HCT116 (cell line): Measurements from ENCODE around the gene SLC25A41. TPM values are rescaled to one million over a fixed set of nuclear protein-coding genes. Genes with fewer than 3 reads are reported as not detected.

Source experiments
- ATAC-seq: fragments of 200-7000 bp; cut with Tn5 transposase; 2 replicates; pipeline ENCODE4 v1.9.1; 2020; ENCODE audit warnings: mild to moderate bottlenecking, moderate library complexity
- BruUV-seq: library from RNA; stranded (reverse); fragments of 400-500 nt; replicated peaks from 2 replicates; lab custom pipeline; 2021; lab: Mats Ljungman, UMichigan
- CTCF ChIA-PET: fragments of 300-600 bp; sonication (Branson Sonifier 250); formaldehyde crosslinking; loops from one replicate; lab custom pipeline; 2021; ENCODE audit warnings: antibody characterized with exemption; lab: Charles Lee
- POLR2A ChIA-PET: fragments of 300-600, 350-600 bp; sonication (Branson Sonifier 250); formaldehyde crosslinking; loops from one replicate; lab custom pipeline; 2021; ENCODE audit warnings: antibody characterized with exemption; lab: Charles Lee
- RAD21 ChIA-PET, 2 experiments: fragments of 300-600 bp; sonication (Branson Sonifier 250); formaldehyde crosslinking; loops; one replicate each; lab custom pipeline; 2023; ENCODE audit warnings: low total read pairs in 2 of 2; ENCODE audit not compliant: uncharacterized antibody in 2 of 2, unreplicated experiment in 2 of 2, low non-redundant PET in 1 of 2; lab: Charles Lee
- DNase-seq: peaks from one replicate; pipeline ENCODE4 v3.0.0-alpha.2; 2010; ENCODE audit warnings: low read depth, low spot score
- H2AFZ ChIP-seq: fragments of 200-600 bp; shearing (Covaris generic), sonication (generic); 2 replicates; pipeline ENCODE4 v1.6.1; 2017; ENCODE audit warnings: low read depth, mixed run types, mixed read lengths, antibody characterized with exemption, low read length; ENCODE audit not compliant: poor library complexity, severe bottlenecking
- H3K27ac ChIP-seq: 2 replicates; pipeline ENCODE4 v1.5.1; 2012; ENCODE audit warnings: low read depth, low read length
- H3K27me3 ChIP-seq: fragments of 200-600 bp; sonication (generic); 2 replicates; pipeline ENCODE4 v1.6.1; 2016; ENCODE audit warnings: mixed run types, low read length, mixed read lengths; ENCODE audit not compliant: insufficient read depth
- H3K36me3 ChIP-seq, 2 experiments: fragments of 200-500 bp in 1 of 2; fragments of 200-600 bp in 1 of 2; sonication (Bioruptor generic) in 1 of 2; sonication (generic) in 1 of 2; 2 replicates each; pipeline versions ENCODE4 v1.5.1 to v1.6.1; 2014 to 2016; ENCODE audit warnings: low read length in 2 of 2, inconsistent platforms in 1 of 2, mixed read lengths in 1 of 2, mixed run types in 1 of 2; ENCODE audit not compliant: insufficient read depth in 2 of 2, control insufficient read depth in 1 of 2
- H3K4me1 ChIP-seq, 2 experiments: fragments of 200-600 bp in 1 of 2; sonication (generic) in 1 of 2; 2 replicates each; pipeline versions ENCODE4 v1.5.1 to v1.6.1; 2012 to 2017; ENCODE audit warnings: low read length in 2 of 2, inconsistent platforms in 1 of 2, mild to moderate bottlenecking in 1 of 2, mixed read lengths in 1 of 2, mixed run types in 1 of 2, moderate library complexity in 1 of 2; ENCODE audit not compliant: insufficient read depth in 2 of 2, control insufficient read depth in 1 of 2
- H3K4me2 ChIP-seq: fragments of 200-600 bp; sonication (generic); 2 replicates; pipeline ENCODE4 v1.6.1; 2017; ENCODE audit warnings: mixed run types, low read length, mixed read lengths
- H3K4me3 ChIP-seq, 2 experiments: fragments of 200-600 bp in 1 of 2; sonication (generic) in 1 of 2; replicated peaks in 1 of 2; 2 replicates each; pipeline ENCODE4 v1.5.1; 2011 to 2016; ENCODE audit warnings: low read length in 2 of 2, control low read depth in 1 of 2, low read depth in 1 of 2, mild to moderate bottlenecking in 1 of 2, mixed read lengths in 1 of 2, mixed run types in 1 of 2
- H3K79me2 ChIP-seq: fragments of 200-600 bp; sonication (generic); 2 replicates; pipeline ENCODE4 v1.6.1; 2017; ENCODE audit warnings: mild to moderate bottlenecking, mixed run types, low read length, moderate library complexity, mixed read lengths; ENCODE audit not compliant: insufficient read depth
- H3K9ac ChIP-seq: fragments of 200-600 bp; sonication (generic); 2 replicates; pipeline ENCODE4 v1.6.1; 2016; ENCODE audit warnings: low read length, mixed read lengths
- H3K9me2 ChIP-seq: fragments of 200-600 bp; sonication (generic), shearing (Covaris generic); 2 replicates; pipeline ENCODE4 v1.6.1; 2017; ENCODE audit warnings: mixed run types, mild to moderate bottlenecking, moderate library complexity; ENCODE audit not compliant: insufficient read depth
- H3K9me3 ChIP-seq, 2 experiments: fragments of 200-500 bp in 1 of 2; fragments of 200-600 bp in 1 of 2; sonication (Bioruptor generic) in 1 of 2; sonication (generic) in 1 of 2; 2 replicates each; pipeline ENCODE4 v1.6.1; 2014 to 2017; ENCODE audit warnings: low read length in 2 of 2, mixed read lengths in 2 of 2, inconsistent platforms in 1 of 2, low read depth in 1 of 2, mild to moderate bottlenecking in 1 of 2, mixed run types in 1 of 2, moderate library complexity in 1 of 2; ENCODE audit not compliant: control insufficient read depth in 1 of 2, insufficient read depth in 1 of 2
- H4K20me1 ChIP-seq: fragments of 200-600 bp; sonication (generic), shearing (Covaris generic); 2 replicates; pipeline ENCODE4 v1.6.1; 2017; ENCODE audit warnings: mixed run types, mild to moderate bottlenecking, moderate library complexity; ENCODE audit not compliant: insufficient read depth
- CBX3 ChIP-seq: IDR thresholded peaks from 2 replicates; pipeline ENCODE4 v1.6.1; 2012; ENCODE audit warnings: low read depth
- EZH2phosphoT487 ChIP-seq: fragments of 200-600 bp; IDR thresholded peaks from 2 replicates; pipeline ENCODE4 v1.6.1; 2018; ENCODE audit warnings: antibody characterized with exemption, borderline replicate concordance
- RAD21 ChIP-seq: IDR thresholded peaks from 2 replicates; pipeline ENCODE4 v1.6.1; 2012; ENCODE audit warnings: low read depth, mild to moderate bottlenecking
- SIN3A ChIP-seq: IDR thresholded peaks from 2 replicates; pipeline ENCODE4 v1.6.1; 2012; ENCODE audit warnings: low read depth
- TCF7L2 ChIP-seq: IDR thresholded peaks from 2 replicates; pipeline ENCODE4 v1.7.0; 2011; ENCODE audit warnings: borderline replicate concordance, inconsistent platforms; ENCODE audit not compliant: insufficient read depth, insufficient read length; ENCODE audit errors: extremely low read depth
- YY1 ChIP-seq: IDR thresholded peaks from 2 replicates; pipeline ENCODE4 v1.6.1; 2011; ENCODE audit warnings: low read length, low read depth, moderate library complexity, mild to moderate bottlenecking; ENCODE audit not compliant: insufficient replicate concordance; ENCODE audit errors: extremely low read depth
- ZFX ChIP-seq: fragments of 450-650 bp; IDR thresholded peaks from 2 replicates; pipeline ENCODE4 v1.6.1; 2017
- ZNF274 ChIP-seq: fragments of 200-500 bp; sonication (Bioruptor generic); IDR thresholded peaks from 2 replicates; pipeline ENCODE4 v1.6.1; 2014; ENCODE audit warnings: mild to moderate bottlenecking, low read depth, low read length, inconsistent platforms
- intact Hi-C: fragments of 100-400 bp; cut with micrococcal nuclease; formaldehyde crosslinking; loops from 2 replicates; pipeline ENCODE4 v1.10.0; 2022
- total RNA-seq: library from RNA; stranded (reverse); gene quantifications from one replicate; pipeline ENCODE4 v1.2.1, GENCODE V29; 2021; ENCODE audit not compliant: unreplicated experiment
- TF ChIP-seq, protein P1 (sequence below): IDR thresholded peaks from 2 replicates; pipeline ENCODE4 v1.6.1; 2011; ENCODE audit warnings: mild to moderate bottlenecking, low read length, moderate library complexity; ENCODE audit not compliant: insufficient replicate concordance; ENCODE audit errors: extremely low read depth
- TF ChIP-seq, protein P2 (sequence below): IDR thresholded peaks from 2 replicates; pipeline ENCODE4 v1.6.1; 2012; ENCODE audit warnings: low read depth
- TF ChIP-seq, protein P3 (sequence below), 3 experiments: fragments of 200-600 bp in 1 of 3; sonication (generic) in 1 of 3; IDR thresholded peaks in 2 of 3; conservative IDR thresholded peaks in 1 of 3; 2 replicates each; pipeline ENCODE4 v1.5.1; 2012 to 2017; ENCODE audit warnings: low read depth in 2 of 3, low read length in 2 of 3, antibody characterized with exemption in 1 of 3, borderline replicate concordance in 1 of 3, control low read depth in 1 of 3, mild to moderate bottlenecking in 1 of 3, mixed read lengths in 1 of 3, mixed run types in 1 of 3, moderate library complexity in 1 of 3; ENCODE audit not compliant: insufficient read depth in 1 of 3
- TF ChIP-seq, protein P4 (sequence below): IDR thresholded peaks from 2 replicates; pipeline ENCODE4 v1.6.1; 2012

Gene SLC25A41
- total RNA-seq, 1 experiment from 2014 or later: 0.93 TPM

DNA sequence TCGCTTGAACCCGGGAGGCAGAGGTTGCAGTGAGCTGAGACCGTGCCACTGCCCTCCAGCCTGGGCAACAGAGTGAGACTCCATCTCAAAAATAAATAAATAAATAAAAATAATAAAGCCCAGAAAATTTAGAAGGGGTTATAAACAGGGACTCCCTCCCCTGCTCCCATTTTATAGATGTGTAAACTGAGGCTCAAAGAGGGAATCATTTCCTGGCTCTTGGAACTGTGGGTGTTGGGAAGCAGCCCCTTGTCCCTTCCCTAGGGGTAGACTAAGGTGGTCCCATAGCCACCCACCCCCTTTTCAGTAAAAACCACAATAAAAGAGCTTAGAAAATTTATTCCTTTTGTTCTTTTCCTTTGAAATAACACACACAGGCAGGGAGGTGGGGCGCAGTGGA is 6.2 kb upstream of the SLC25A41 start:
- no peaks in the 10 kb centered on the region for H3K4me1 ChIP-seq
- CTCF ChIA-PET: no interaction called here
- no peak for DNase-seq
- intact Hi-C loops: no loop called here
- RAD21 ChIA-PET: no interaction called here
- H3K27me3 ChIP-seq: no peaks in the 10 kb centered on the region
- POLR2A ChIA-PET: no interaction called here
- ATAC-seq: no peak
- no peaks in the 10 kb centered on the region for H3K9me3 ChIP-seq
- no TSS peak for BruUV-seq
- no peaks in the 10 kb centered on the region for H3K9me2 ChIP-seq
- no peaks in the 10 kb centered on the region for H3K36me3 ChIP-seq
- TF ChIP-seq RAD21: no peak
- TF ChIP-seq SIN3A: no peak
- TF ChIP-seq ZFX: no peak
- TF ChIP-seq, protein P1, sequence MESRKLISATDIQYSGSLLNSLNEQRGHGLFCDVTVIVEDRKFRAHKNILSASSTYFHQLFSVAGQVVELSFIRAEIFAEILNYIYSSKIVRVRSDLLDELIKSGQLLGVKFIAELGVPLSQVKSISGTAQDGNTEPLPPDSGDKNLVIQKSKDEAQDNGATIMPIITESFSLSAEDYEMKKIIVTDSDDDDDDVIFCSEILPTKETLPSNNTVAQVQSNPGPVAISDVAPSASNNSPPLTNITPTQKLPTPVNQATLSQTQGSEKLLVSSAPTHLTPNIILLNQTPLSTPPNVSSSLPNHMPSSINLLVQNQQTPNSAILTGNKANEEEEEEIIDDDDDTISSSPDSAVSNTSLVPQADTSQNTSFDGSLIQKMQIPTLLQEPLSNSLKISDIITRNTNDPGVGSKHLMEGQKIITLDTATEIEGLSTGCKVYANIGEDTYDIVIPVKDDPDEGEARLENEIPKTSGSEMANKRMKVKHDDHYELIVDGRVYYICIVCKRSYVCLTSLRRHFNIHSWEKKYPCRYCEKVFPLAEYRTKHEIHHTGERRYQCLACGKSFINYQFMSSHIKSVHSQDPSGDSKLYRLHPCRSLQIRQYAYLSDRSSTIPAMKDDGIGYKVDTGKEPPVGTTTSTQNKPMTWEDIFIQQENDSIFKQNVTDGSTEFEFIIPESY: no peak
- TF ChIP-seq, protein P2, sequence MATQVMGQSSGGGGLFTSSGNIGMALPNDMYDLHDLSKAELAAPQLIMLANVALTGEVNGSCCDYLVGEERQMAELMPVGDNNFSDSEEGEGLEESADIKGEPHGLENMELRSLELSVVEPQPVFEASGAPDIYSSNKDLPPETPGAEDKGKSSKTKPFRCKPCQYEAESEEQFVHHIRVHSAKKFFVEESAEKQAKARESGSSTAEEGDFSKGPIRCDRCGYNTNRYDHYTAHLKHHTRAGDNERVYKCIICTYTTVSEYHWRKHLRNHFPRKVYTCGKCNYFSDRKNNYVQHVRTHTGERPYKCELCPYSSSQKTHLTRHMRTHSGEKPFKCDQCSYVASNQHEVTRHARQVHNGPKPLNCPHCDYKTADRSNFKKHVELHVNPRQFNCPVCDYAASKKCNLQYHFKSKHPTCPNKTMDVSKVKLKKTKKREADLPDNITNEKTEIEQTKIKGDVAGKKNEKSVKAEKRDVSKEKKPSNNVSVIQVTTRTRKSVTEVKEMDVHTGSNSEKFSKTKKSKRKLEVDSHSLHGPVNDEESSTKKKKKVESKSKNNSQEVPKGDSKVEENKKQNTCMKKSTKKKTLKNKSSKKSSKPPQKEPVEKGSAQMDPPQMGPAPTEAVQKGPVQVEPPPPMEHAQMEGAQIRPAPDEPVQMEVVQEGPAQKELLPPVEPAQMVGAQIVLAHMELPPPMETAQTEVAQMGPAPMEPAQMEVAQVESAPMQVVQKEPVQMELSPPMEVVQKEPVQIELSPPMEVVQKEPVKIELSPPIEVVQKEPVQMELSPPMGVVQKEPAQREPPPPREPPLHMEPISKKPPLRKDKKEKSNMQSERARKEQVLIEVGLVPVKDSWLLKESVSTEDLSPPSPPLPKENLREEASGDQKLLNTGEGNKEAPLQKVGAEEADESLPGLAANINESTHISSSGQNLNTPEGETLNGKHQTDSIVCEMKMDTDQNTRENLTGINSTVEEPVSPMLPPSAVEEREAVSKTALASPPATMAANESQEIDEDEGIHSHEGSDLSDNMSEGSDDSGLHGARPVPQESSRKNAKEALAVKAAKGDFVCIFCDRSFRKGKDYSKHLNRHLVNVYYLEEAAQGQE: no peak
- TF ChIP-seq, protein P3, sequence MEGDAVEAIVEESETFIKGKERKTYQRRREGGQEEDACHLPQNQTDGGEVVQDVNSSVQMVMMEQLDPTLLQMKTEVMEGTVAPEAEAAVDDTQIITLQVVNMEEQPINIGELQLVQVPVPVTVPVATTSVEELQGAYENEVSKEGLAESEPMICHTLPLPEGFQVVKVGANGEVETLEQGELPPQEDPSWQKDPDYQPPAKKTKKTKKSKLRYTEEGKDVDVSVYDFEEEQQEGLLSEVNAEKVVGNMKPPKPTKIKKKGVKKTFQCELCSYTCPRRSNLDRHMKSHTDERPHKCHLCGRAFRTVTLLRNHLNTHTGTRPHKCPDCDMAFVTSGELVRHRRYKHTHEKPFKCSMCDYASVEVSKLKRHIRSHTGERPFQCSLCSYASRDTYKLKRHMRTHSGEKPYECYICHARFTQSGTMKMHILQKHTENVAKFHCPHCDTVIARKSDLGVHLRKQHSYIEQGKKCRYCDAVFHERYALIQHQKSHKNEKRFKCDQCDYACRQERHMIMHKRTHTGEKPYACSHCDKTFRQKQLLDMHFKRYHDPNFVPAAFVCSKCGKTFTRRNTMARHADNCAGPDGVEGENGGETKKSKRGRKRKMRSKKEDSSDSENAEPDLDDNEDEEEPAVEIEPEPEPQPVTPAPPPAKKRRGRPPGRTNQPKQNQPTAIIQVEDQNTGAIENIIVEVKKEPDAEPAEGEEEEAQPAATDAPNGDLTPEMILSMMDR (IDR thresholded peaks at IDR 0.05 in 2 of 3, conservative IDR thresholded peaks at IDR 0.05 in 1 of 3; ENCODE audit: borderline replicate concordance in 1 of 3, insufficient read depth in 1 of 3, low read depth in 2 of 3, low read length in 2 of 3): no peak
- TF ChIP-seq, protein P4, sequence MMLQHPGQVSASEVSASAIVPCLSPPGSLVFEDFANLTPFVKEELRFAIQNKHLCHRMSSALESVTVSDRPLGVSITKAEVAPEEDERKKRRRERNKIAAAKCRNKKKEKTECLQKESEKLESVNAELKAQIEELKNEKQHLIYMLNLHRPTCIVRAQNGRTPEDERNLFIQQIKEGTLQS: no peak
- TF ChIP-seq CBX3: no peak
- TF ChIP-seq TCF7L2: no peak
- TF ChIP-seq YY1: no peak
- TF ChIP-seq ZNF274: no peak
- no peak for TF ChIP-seq EZH2phosphoT487
- H2AFZ ChIP-seq: no peak overlapping the region
- H3K79me2 ChIP-seq: no peaks in the 10 kb centered on the region
- H4K20me1 ChIP-seq: no peaks in the 10 kb centered on the region
- no peak overlapping the region for H3K4me2 ChIP-seq
- no peak overlapping the region for H3K9ac ChIP-seq
- H3K27ac ChIP-seq: no peak overlapping the region
- no peak overlapping the region for H3K4me3 ChIP-seq
